HG03280 (cell line): Measurements from ENCODE around the gene MOBP.

Source experiments
- ATAC-seq: cut with Tn5 transposase; IDR thresholded peaks from one replicate; pipeline ENCODE4 v1.9.1; 2021; ENCODE audit warnings: mild to moderate bottlenecking, moderate library complexity; ENCODE audit not compliant: unreplicated experiment

The MOBP gene

DNA sequence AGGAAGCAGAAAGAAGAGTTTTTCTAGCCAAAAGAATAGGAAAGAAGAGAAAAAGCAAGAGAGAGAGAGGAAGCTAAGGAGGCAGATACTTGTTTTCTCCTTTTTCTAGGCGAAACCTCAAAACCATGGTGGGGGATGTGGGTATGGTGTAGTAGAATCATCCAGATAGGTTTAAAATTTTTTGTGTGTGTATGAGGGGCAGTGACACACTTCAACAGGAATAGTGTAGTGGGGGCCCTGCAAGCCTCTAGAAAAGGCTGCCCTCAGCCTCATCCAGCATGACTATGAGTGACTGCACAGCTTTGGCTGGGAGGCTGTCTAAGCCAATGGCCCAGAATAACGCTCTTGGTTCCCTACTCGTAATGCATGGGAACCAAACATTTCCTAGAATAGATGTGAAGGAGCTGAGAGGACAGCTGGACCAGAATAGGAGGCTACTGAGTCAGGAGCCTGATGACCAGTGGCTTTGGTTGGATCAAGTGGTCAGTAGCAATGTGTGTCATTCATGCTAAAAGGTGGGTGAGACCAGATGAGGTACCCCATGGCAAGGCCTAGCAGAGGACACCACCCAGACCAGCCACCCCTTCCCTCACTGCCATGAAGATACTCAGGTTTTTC, 24.4 kb downstream of the MOBP start:
- ATAC-seq = no peak

GRCh38 chr3:39494781-39495180, 27.3 kb downstream of the MOBP start:
- ATAC-seq = no peak

GRCh38 chr3:39497753-39498152, 30.3 kb downstream of the MOBP start:
- ATAC-seq = no peak

DNA sequence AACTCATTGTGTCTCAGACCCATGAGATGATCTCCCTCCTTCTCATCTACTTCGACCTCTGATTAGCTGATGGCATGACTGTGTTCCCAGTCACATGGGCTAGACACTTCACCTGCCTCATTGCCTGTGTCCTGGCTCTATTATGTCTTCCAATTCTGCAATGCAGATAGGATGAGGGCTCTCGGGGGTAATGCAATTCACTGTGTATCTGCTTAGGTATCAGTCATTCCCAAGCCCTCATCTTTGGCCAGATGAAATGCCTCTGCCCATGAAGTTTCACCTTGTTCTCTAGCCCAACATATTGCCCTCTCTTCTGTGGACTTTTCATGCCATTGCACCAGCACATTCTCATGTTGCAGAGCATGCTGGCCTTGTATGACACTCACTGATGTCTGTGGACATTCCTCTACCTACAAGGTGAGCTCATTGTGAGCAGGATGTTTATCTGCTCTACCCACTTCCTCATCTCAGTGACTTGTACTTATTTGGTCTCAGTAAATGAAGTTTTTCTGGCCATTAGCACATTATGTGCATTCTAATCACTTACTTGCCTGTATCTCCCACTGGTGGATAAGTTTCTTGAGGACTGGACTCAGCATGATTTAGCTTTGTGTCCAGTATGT, 32.3 kb downstream of the MOBP start:
- ATAC-seq = no peak

GRCh38 chr3:39501059-39501458, 33.6 kb downstream of the MOBP start:
- no peak for ATAC-seq

- no peak for ATAC-seq
Measured at GRCh38 chr3:39501968-39502837, 34.7 kb downstream of the MOBP start.

- ATAC-seq = no peak
Measured at GRCh38 chr3:39502838-39503145, 35.3 kb downstream of the MOBP start.

DNA sequence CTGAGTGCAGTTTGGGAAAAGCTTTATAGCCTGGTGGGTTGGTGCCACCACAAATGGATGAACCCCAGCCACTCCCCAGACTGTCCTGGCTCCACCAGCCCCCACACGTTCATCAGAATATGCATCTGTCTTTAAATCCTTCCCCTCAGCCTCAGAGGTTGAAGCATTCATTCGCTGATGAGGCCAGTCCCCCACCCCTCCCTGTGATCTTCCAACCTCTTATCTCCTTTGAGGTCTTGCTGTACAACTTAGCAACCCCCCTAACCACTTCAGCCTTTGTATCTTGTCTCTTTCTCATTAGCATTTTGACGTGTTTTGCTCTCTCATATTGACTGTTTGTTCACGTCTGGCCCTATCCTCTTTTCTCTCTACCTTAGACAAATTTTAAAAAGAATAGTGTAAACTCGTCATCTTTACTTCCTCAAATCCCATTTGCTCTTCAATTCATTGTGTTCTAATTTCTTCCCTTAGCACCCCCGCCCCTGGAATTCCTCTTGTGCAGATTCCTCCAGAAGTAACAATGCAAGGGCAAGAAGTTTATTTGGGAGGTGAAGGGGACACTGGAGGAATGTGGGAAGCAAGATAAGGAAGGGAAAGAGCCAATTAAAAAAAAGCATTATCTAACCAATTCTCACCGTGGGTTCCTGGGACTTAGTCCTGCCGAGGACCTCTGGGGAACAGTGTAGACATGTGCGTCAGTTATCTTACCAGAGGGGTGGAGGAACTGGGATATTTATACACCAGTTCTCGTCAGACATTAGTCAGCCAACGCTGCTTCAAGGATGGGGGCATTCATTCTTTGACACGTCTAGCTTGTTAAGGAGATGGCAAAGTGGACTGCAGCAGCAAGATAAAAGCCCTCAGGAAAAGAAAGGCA, 38.6 kb downstream of the MOBP start:
- ATAC-seq = no peak

GRCh38 chr3:39506863-39507262, 39.4 kb downstream of the MOBP start:
- no peak for ATAC-seq

DNA sequence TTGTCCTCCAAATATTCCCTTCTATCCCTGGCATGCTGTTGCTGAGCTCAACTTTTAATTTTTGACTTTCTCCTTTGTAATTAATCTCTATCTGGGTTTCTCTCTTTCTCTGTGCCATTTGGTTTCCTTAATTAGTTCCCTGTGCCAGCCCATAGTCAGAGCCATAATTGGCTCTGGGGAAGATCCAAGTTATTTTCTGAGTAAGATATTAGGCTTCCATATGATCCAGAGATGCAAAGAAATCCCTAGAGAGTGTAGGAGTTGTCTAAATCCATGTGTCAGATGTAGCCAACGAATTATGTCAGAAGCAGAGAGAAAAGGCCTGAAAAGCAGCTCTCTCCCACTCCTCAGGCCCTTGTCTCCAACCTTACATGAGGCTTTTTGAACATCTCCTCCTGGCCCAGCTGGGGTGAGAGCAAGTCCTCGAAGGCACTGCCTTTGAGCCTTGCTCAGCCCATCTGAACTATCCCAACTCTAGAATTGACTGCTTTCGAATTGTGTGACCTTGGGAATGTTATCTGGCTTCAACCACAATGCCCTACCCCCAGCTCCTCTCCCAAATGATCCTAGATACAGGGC, 46.4 kb downstream of the MOBP start:
- ATAC-seq = no peak

GRCh38 chr3:39515681-39516441, 48.4 kb downstream of the MOBP start:
- ATAC-seq = no peak

DNA sequence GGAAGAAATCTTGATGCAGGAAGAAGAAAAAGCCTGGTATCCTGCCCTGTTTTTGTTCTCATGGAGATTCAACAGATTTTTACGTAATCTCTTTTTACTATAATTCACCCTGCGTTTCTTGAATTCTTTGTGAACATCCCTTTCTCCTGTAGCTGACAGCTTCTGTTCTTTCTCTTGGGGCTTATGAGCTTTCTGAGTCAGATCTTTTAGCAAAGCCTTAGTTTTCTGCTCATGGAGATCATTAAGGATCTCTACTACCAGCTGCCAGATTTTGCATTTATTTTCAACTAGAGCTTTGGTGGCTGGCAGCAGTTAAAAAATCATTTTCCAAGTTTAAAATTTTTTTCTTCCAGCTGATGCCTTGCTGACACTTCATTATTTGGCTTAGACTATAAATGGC, 51.6 kb downstream of the MOBP start:
- ATAC-seq = no peak

DNA sequence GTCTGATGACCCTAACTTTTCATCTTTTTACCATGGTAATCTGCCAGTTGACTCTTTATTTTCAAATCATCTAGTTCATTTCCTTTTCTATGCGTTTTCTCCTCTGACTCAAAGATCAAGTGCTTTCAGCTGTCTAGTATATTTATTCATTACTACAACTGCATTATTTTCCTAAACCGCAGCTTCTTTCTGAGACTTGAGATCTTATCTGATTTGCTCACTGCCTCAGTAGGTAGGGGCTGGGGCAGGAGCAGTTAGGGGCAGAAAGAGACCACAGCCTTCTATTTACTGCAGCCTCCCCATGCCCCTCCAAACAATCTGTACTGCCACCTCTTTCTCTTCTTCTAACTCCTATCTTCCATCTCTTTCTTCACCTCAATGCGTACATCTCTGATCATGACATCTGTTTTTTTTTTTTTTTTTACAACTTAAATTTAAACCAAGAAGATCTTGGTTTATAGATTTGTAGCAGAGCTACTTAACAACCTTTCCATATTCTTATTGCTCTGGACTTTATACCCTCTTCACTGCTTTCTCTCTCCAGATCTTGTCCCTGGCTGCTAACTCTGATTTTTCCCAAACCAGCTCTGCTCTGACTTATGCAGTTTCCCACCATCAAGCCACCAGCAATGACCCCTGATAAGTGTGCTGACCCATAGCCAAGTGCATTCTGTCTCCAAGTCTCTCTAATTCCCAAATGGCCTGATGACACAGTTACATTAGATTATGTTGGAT, 52.2 kb downstream of the MOBP start:
- ATAC-seq = no peak

DNA sequence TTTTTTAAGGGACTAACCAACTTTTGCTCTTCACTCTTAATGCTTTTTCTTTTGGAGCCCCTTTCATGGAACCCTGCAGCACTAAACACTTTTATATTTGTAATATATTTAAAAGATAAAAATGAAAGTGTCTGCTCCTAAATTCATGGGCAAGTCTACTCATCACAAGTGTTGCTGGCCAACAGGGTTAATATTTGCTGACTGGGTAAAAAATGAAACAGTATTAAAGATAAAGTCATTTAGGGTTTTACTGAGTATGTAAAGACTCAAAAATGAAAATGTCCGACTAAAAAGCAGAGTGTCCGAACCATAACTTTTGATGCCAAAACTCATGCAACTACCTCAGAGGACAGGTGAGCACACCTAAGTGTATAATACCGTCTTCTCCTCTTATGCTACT, 54.0 kb downstream of the MOBP start:
- ATAC-seq = no peak

DNA sequence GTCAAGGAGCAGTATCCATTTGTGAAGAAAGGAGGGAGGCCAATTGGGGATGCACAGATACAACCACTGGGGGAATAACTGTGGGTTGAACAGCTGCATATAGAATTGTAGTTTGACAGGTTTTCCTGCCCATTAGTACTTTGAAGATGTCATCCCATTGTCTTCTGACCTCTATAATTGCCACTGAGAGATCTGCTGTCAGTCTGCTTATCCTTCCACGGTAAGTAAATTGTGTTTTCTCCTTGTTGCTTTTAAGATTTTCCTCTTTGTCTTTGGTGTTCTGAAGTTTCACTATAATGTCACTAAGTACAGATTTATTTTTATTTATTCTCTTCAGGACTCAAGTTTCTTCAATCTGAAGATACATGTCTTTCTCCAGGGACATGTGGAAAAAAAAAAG, 56.6 kb downstream of the MOBP start:
- ATAC-seq = no peak

DNA sequence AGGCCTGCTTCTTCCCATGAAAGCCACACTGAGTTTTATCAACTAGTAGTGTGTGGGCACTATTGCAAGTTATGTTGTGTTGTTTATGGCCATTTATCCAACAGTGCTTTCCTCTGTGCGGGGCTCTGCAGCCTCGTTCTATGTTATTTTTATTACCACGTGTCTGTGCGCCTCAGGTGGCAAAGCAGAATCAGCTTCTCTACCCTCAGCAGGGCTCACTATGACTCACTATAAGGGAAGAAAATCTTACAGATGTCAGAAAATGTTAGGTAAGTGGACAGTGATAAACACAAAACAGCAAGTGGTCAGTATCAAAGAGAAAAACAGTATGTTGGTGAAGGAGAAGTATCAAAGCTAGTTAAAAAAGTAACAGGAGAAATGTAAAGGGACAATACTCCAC, 61.4 kb downstream of the MOBP start:
- ATAC-seq = no peak

DNA sequence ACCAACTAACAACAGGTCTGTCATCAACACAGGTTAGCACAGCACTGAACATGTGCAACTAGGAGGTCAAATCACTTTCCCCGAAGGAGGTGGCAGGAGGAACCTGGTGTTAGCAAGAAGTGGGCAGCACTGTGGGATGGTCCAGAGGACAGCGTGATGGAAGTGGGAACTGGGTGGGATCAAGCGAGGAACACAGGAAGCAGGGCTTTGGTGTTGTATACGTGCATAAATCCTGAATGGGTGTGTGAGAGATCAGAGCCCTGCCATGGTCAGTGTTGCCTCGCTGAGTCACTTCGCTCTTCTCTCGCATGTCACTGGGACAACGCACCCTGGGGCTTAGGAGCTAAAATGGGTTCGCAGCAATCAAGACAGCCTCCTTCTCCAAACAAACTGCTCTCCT, 62.1 kb downstream of the MOBP start:
- ATAC-seq = no peak

DNA sequence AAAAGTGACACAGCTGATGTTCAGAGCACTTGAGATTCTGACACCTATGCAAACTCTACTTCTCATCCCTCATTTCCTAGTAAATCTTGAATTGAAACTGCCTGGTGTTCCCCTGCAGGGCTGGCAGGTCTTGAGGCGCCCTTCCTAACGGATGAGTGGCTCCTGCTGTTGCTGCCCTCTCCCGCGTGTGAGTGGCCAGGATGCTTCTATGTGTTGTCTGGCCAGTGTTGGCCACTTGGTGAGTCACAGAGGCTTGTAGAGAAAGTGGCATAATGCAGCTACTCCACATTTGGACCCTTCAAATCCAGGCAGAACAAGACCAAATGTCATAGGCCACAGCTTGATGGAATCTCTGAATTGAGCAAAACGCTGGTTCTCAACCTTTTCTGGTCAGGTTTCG, 63.6 kb downstream of the MOBP start:
- no peak for ATAC-seq

DNA sequence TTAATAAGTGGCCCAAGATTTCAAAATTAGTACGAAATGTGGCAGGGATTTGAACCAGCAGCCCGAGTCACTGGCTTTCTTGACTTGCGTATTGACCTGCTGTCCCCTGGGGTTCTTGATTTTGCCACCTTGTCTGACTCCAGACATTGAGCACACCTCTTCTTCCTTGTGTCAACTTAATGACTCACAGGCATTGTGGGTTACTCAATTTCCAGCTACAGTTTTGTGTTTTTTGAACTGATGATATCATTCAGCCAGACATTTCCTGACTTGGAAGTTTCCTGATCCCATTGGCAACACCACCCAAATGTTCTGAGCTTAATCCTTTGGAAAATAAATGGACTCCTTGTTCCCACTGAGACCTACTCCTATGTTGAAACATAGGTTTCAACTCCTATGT, 64.2 kb downstream of the MOBP start:
- no peak for ATAC-seq

DNA sequence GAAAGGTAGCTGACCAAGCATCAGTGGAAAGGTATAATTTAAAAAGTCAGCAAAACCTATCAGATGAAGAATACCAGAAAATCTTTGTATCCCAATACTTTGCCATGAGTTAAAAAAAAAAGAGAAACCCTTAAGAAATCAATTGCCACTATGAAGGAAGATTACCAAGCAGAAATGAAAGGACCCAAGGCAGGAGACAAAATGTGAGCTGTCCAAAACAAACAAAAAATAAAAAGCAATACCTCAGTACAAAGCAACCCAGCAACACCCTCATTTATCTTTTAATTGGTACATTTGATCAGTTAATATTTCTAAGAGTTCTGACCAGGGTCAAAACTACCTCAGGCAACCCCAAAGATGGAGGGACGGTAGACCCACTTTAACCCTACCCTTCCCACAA, 65.3 kb downstream of the MOBP start:
- no peak for ATAC-seq
